ENCODE data around the gene SOX4. TPM values are rescaled to one million over a fixed set of nuclear protein-coding genes. Genes with fewer than 3 reads are reported as not detected.

SOX4 gene
- total and polyA plus RNA-seq, 2 donors (not counting 1 experiment from before 2014, with no cell fraction given) = 5.1 to 38.1 TPM

DNA sequence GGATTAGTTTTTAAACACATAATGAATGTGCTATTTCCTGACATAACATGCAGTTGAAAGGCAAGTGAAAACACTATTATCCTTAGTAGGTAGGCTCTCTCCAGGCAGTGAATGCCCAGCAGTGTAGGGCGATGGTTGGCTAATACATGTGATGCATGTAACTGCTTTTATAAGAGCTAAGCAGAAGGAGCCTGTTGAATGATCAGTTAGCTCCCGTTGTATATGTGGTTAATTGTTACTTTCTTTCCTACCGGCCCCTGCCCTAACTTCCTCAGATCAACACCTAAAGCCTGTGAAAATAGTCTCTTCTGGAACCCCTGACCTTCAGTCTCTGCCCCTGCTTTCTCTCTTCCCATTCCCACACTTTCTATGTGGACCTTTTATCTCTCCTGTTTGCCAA is 10.5 kb downstream of the SOX4 start:
- TF ChIP-seq, protein P1, sequence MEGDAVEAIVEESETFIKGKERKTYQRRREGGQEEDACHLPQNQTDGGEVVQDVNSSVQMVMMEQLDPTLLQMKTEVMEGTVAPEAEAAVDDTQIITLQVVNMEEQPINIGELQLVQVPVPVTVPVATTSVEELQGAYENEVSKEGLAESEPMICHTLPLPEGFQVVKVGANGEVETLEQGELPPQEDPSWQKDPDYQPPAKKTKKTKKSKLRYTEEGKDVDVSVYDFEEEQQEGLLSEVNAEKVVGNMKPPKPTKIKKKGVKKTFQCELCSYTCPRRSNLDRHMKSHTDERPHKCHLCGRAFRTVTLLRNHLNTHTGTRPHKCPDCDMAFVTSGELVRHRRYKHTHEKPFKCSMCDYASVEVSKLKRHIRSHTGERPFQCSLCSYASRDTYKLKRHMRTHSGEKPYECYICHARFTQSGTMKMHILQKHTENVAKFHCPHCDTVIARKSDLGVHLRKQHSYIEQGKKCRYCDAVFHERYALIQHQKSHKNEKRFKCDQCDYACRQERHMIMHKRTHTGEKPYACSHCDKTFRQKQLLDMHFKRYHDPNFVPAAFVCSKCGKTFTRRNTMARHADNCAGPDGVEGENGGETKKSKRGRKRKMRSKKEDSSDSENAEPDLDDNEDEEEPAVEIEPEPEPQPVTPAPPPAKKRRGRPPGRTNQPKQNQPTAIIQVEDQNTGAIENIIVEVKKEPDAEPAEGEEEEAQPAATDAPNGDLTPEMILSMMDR (conservative IDR thresholded peaks at IDR 0.05 in 1 of 2, IDR thresholded peaks at IDR 0.05 in 1 of 2; ENCODE audit: low read depth in 1 of 2, low read length in 2 of 2) = no peak
- no peak for TF ChIP-seq EZH2 (IDR thresholded peaks at IDR 0.05; ENCODE audit: low read length, missing control alignments)
- Histone ChIP-seq H3K9ac (ENCODE audit: insufficient read depth, low read length) (no peak overlapping the region), H3K36me3 (ENCODE audit: control insufficient read depth, insufficient read depth, low read length) (no peaks in the 10 kb centered on the region), H3K4me2 (ENCODE audit: extremely low read depth, insufficient read depth, low read length) (no peak overlapping the region), H3K4me3 (replicated peaks in 1 of 4; ENCODE audit: control extremely low read depth in 1 of 4, insufficient read depth in 1 of 4, low read depth in 3 of 4, low read length in 4 of 4) (no peak overlapping the region), H3K27ac (ENCODE audit: insufficient read depth, low read length) (no peak overlapping the region), H2AFZ (ENCODE audit: low read length) (no peak overlapping the region), H3K27me3 (ENCODE audit: control insufficient read depth, insufficient read depth, low read length) (no peaks in the 10 kb centered on the region), H4K20me1 (ENCODE audit: control insufficient read depth, extremely low read depth, insufficient read depth, low read length) (no peaks in the 10 kb centered on the region), H3K79me2 (ENCODE audit: control insufficient read depth, insufficient read depth, low read length) (no peaks in the 10 kb centered on the region), H3K4me1 (ENCODE audit: control insufficient read depth, extremely low read depth, insufficient read depth, low read length) (no peaks in the 10 kb centered on the region), H3K9me3 (ENCODE audit: control insufficient read depth, insufficient read depth, low read depth, low read length) (no peaks in the 10 kb centered on the region)
- DNase-seq (ENCODE audit: low read depth in 2 of 2) = no peak

DNA sequence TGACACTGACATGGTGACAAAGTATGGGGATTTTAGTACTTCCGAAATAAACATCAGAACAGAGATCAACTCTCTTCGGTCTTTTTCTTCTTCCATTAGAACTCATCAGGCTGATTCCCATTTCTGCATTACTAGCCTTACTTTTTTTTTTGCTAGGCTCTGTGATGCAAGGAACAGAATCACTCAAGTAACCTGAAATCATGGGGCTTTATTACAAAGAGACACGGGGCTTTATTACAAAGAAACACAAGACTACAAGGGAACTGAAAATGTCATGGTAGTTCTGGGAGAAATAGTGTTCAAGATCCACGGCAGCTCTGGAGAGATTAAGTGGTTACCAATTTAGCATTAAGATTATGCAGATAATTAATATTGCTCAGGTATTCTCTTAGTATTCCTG is 11.6 kb downstream of the SOX4 start:
- H3K4me3 ChIP-seq (replicated peaks in 1 of 4; ENCODE audit: control extremely low read depth in 1 of 4, insufficient read depth in 1 of 4, low read depth in 3 of 4, low read length in 4 of 4) = no peak overlapping the region
- no peaks in the 10 kb centered on the region for H4K20me1 ChIP-seq (ENCODE audit: control insufficient read depth, extremely low read depth, insufficient read depth, low read length)
- no peak overlapping the region for H2AFZ ChIP-seq (ENCODE audit: low read length)
- H3K79me2 ChIP-seq (ENCODE audit: control insufficient read depth, insufficient read depth, low read length) = no peaks in the 10 kb centered on the region
- TF ChIP-seq, protein P1 (conservative IDR thresholded peaks at IDR 0.05 in 1 of 2, IDR thresholded peaks at IDR 0.05 in 1 of 2; ENCODE audit: low read depth in 1 of 2, low read length in 2 of 2) = no peak
- no peak for TF ChIP-seq EZH2 (IDR thresholded peaks at IDR 0.05; ENCODE audit: low read length, missing control alignments)
- no peak for DNase-seq (ENCODE audit: low read depth in 2 of 2)
- no peaks in the 10 kb centered on the region for H3K27me3 ChIP-seq (ENCODE audit: control insufficient read depth, insufficient read depth, low read length)
- no peaks in the 10 kb centered on the region for H3K4me1 ChIP-seq (ENCODE audit: control insufficient read depth, extremely low read depth, insufficient read depth, low read length)
- no peak overlapping the region for H3K4me2 ChIP-seq (ENCODE audit: extremely low read depth, insufficient read depth, low read length)
- no peak overlapping the region for H3K9ac ChIP-seq (ENCODE audit: insufficient read depth, low read length)
- no peak overlapping the region for H3K27ac ChIP-seq (ENCODE audit: insufficient read depth, low read length)
- no peaks in the 10 kb centered on the region for H3K9me3 ChIP-seq (ENCODE audit: control insufficient read depth, insufficient read depth, low read depth, low read length)
- H3K36me3 ChIP-seq (ENCODE audit: control insufficient read depth, insufficient read depth, low read length) = no peaks in the 10 kb centered on the region

DNA sequence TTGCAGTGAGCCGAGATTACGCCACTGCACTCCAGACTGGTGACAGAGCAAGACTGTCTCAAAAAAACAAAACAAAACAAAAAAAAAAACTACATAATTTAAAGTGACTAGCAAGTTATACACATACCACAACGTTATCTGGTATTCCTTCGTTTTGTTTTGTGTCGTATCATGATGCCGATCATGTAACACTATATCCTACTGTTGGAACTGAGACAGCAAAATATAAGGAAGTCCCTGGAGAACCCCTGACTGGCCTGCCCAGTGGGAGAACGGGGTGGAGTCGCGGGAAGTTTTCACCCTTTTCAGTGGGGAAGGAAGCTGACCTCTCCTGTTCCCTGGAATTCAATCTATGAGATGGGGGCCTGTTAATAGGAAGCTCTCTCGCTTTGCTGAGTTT is 15.1 kb downstream of the SOX4 start:
- Histone ChIP-seq H3K27ac (ENCODE audit: insufficient read depth, low read length) (no peak overlapping the region), H3K9ac (ENCODE audit: insufficient read depth, low read length) (no peak overlapping the region), H2AFZ (ENCODE audit: low read length) (no peak overlapping the region), H4K20me1 (ENCODE audit: control insufficient read depth, extremely low read depth, insufficient read depth, low read length) (no peaks in the 10 kb centered on the region), H3K79me2 (ENCODE audit: control insufficient read depth, insufficient read depth, low read length) (no peaks in the 10 kb centered on the region), H3K4me3 (replicated peaks in 1 of 4; ENCODE audit: control extremely low read depth in 1 of 4, insufficient read depth in 1 of 4, low read depth in 3 of 4, low read length in 4 of 4) (no peak overlapping the region), H3K4me2 (ENCODE audit: extremely low read depth, insufficient read depth, low read length) (no peak overlapping the region), H3K27me3 (ENCODE audit: control insufficient read depth, insufficient read depth, low read length) (no peaks in the 10 kb centered on the region), H3K4me1 (ENCODE audit: control insufficient read depth, extremely low read depth, insufficient read depth, low read length) (no peaks in the 10 kb centered on the region), H3K9me3 (ENCODE audit: control insufficient read depth, insufficient read depth, low read depth, low read length) (no peaks in the 10 kb centered on the region), H3K36me3 (ENCODE audit: control insufficient read depth, insufficient read depth, low read length) (no peaks in the 10 kb centered on the region)
- TF ChIP-seq, protein P1 (conservative IDR thresholded peaks at IDR 0.05 in 1 of 2, IDR thresholded peaks at IDR 0.05 in 1 of 2; ENCODE audit: low read depth in 1 of 2, low read length in 2 of 2) = no peak
- TF ChIP-seq EZH2 (IDR thresholded peaks at IDR 0.05; ENCODE audit: low read length, missing control alignments) = no peak
- DNase-seq (ENCODE audit: low read depth in 2 of 2) = no peak

All from fibroblast of lung (primary cell).